Chondrocyte (in vitro differentiated cells): Measurements from ENCODE around the gene ARHGAP15. TPM values are rescaled to one million over a fixed set of nuclear protein-coding genes. Genes with fewer than 3 reads are reported as not detected.

Experiments used
- DNase-seq: peaks from one replicate; pipeline ENCODE4 v3.0.0; 2021; ENCODE audit warnings: mixed read lengths, low spot score
- H3K27ac Mint-ChIP-seq: one replicate; pipeline ENCODE4 v1.8.0; 2021; ENCODE audit warnings: mild to moderate bottlenecking, moderate library complexity, mixed read lengths; ENCODE audit not compliant: unreplicated experiment
- H3K27me3 Mint-ChIP-seq: 2 replicates; pipeline ENCODE4 v1.8.0; 2021; ENCODE audit warnings: low read depth, mixed read lengths
- H3K36me3 Mint-ChIP-seq: 2 replicates; pipeline ENCODE4 v1.8.0; 2021; ENCODE audit warnings: low read depth, mixed read lengths
- H3K4me1 Mint-ChIP-seq: 2 replicates; pipeline ENCODE4 v1.8.0; 2021; ENCODE audit warnings: low read depth, mild to moderate bottlenecking, mixed read lengths
- H3K4me3 Mint-ChIP-seq: one replicate; pipeline ENCODE4 v1.8.0; 2021; ENCODE audit warnings: mild to moderate bottlenecking, moderate library complexity, mixed read lengths; ENCODE audit not compliant: unreplicated experiment
- H3K9me3 Mint-ChIP-seq: 2 replicates; pipeline ENCODE4 v1.8.0; 2021; ENCODE audit warnings: low read depth, mixed read lengths
- total RNA-seq: library from RNA; stranded (reverse); gene quantifications from 3 replicates; pipeline ENCODE4 v1.2.1, GENCODE V29; 2021
- TF ChIP-seq, protein P1 (sequence below): fragments of 200-600 bp; sonication (generic); IDR thresholded peaks from 2 replicates; pipeline ENCODE4 v1.5.0; 2021; ENCODE audit warnings: antibody characterized with exemption, mild to moderate bottlenecking, moderate library complexity

ARHGAP15 gene
- total RNA-seq, 1 donor from 2014 or later: 0.42 TPM

GRCh38 chr2:143473216-143473615, 344.0 kb downstream of the ARHGAP15 start:
- Mint-ChIP-seq H3K4me1 (peaks cover 37% of the 10 kb centered on the region), H3K9me3 (peaks cover 4% of the 10 kb centered on the region), H3K36me3 (no peaks in the 10 kb centered on the region), H3K27me3 (no peaks in the 10 kb centered on the region), H3K4me3 (no peak overlapping the region), H3K27ac (peak overlapping the region; percentile 76)
- no peak for DNase-seq
- TF ChIP-seq, protein P1, sequence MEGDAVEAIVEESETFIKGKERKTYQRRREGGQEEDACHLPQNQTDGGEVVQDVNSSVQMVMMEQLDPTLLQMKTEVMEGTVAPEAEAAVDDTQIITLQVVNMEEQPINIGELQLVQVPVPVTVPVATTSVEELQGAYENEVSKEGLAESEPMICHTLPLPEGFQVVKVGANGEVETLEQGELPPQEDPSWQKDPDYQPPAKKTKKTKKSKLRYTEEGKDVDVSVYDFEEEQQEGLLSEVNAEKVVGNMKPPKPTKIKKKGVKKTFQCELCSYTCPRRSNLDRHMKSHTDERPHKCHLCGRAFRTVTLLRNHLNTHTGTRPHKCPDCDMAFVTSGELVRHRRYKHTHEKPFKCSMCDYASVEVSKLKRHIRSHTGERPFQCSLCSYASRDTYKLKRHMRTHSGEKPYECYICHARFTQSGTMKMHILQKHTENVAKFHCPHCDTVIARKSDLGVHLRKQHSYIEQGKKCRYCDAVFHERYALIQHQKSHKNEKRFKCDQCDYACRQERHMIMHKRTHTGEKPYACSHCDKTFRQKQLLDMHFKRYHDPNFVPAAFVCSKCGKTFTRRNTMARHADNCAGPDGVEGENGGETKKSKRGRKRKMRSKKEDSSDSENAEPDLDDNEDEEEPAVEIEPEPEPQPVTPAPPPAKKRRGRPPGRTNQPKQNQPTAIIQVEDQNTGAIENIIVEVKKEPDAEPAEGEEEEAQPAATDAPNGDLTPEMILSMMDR: no peak

GRCh38 chr2:143473820-143474219, 344.6 kb downstream of the ARHGAP15 start:
- H3K27ac Mint-ChIP-seq: peak overlapping the region; percentile 76
- H3K36me3 Mint-ChIP-seq: no peaks in the 10 kb centered on the region
- peaks cover 4% of the 10 kb centered on the region for H3K9me3 Mint-ChIP-seq
- DNase-seq: no peak
- peaks cover 37% of the 10 kb centered on the region for H3K4me1 Mint-ChIP-seq
- H3K4me3 Mint-ChIP-seq: no peak overlapping the region
- TF ChIP-seq, protein P1: no peak
- no peaks in the 10 kb centered on the region for H3K27me3 Mint-ChIP-seq

DNA sequence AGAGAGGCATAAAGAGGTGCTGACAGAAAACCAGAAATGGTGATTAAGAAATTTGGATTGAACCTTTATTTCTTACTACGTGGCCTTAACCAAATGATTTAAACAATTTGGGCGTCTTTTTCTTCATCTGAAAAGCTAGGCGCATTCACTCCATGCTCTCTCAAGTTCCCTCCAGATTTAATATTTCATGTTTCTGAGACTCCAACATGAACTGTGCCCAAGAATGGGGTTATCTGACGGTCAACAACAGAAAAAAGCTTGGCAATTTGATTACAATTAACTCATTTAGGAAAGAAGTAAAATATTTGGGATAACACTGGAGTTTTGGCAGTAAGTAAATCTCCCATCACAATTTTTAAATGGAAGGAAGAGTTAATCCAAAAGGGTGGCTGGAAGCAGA, 345.4 kb downstream of the ARHGAP15 start:
- H3K27ac Mint-ChIP-seq: peak overlapping the region; percentile 89

DNA sequence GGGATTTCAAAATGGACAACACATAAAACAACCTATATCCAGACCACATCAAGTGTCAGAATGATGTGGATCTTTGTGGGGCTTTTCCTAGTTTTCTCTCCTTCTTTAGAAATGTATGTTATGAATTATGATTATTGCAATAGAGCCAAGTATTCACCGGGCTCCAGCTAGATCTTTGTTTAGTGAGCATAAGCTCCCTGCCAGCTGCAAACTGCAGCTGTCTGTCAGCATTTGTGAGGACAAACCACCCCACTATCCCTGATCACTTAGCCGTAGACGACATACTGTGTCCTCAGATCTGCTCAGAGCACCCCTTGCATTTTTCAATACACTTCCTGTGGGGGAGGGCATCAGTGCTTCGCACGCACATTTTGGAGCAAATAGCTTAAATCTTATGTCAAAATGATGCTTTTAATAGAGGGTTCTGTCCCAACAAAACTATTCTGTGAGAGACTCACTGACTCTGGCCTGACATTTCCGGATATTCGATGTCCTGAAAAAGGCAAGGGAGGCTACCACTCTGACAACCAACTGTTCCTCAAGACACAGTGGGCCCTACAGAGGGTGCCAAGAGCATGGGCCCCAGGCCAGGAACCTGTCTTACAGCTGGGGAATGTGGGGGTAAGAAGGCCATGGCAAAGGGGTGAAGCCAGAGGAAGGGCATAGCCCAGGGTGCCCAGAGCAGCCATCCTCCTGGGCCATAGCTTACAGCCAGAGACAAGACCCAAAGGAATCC, 346.0 kb downstream of the ARHGAP15 start:
- peak overlapping the region; percentile 89 for H3K27ac Mint-ChIP-seq
- no peak for DNase-seq
- peaks cover 41% of the 10 kb centered on the region for H3K4me1 Mint-ChIP-seq
- H3K36me3 Mint-ChIP-seq: no peaks in the 10 kb centered on the region
- H3K9me3 Mint-ChIP-seq: peaks cover 4% of the 10 kb centered on the region
- no peak overlapping the region for H3K4me3 Mint-ChIP-seq
- TF ChIP-seq, protein P1: no peak
- H3K27me3 Mint-ChIP-seq: no peaks in the 10 kb centered on the region

More for the DNA sequence above, 345.4 kb downstream of the ARHGAP15 start:
- peaks cover 37% of the 10 kb centered on the region for H3K4me1 Mint-ChIP-seq
- no peaks in the 10 kb centered on the region for H3K36me3 Mint-ChIP-seq
- H3K9me3 Mint-ChIP-seq: peaks cover 4% of the 10 kb centered on the region
- no peak overlapping the region for H3K4me3 Mint-ChIP-seq
- H3K27me3 Mint-ChIP-seq: no peaks in the 10 kb centered on the region
- TF ChIP-seq, protein P1: no peak
- no peak for DNase-seq

DNA sequence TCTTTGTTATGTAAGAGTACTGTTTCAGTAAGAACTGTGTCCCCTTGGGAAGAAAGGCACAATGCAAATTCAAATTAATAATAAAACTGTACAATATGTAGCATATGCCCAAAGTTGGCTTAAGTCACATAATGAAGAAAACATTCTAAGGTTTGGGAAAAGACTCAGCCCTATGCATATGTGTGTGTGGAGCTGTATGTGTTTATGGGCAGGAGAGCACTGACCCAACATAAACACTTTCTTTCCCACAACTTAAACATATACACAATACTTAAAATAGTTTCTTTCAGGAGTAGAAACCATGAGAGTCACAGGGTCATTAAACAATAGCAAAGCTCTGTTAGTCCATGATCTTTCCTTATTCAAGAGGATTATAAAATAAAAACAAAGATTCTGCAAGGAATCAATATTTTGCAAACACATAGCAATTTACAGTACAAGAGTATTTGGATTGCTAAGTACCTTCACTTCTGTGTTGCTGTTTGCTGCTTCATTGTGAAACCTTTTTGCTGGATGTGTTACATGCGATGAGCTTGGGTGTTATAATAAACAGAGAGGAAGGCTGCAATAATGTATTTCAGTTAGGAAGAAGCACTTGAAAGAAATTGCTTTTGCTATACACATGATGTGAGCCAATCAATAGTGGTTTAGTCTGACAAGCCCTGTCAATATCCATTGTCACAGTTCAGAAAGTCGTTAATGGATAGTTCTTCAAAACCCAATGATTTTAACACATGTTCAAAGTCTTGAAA, 347.3 kb downstream of the ARHGAP15 start:
- no peaks in the 10 kb centered on the region for H3K27me3 Mint-ChIP-seq
- peak overlapping the region; percentile 13 for H3K27ac Mint-ChIP-seq
- DNase-seq: no peak
- TF ChIP-seq, protein P1: no peak
- no peaks in the 10 kb centered on the region for H3K36me3 Mint-ChIP-seq
- H3K4me3 Mint-ChIP-seq: no peak overlapping the region
- H3K4me1 Mint-ChIP-seq: peaks cover 54% of the 10 kb centered on the region
- H3K9me3 Mint-ChIP-seq: peaks cover 4% of the 10 kb centered on the region
